Inflammatory macrophage treated with lipopolysaccharide for 4 hours (primary cell): ENCODE measurements around the gene RARS2.
"Not testable (repeated sequence)": the region's sequence is repeated elsewhere in the genome, so short reads cannot be mapped to it uniquely, and the experiment has no call there.

Source experiments
- DNase-seq: peaks from one replicate; pipeline ENCODE4 v3.0.0-alpha.2; 2020

RARS2 gene

GRCh38 chr6:87498048-87498447, 91.7 kb downstream of the RARS2 start:
- DNase-seq, result no peak

- no peak for DNase-seq
These were observed 94.9 kb downstream of the RARS2 start for GRCh38 chr6:87494761-87495422.

- DNase-seq, result not testable (repeated sequence)
These were observed 100.5 kb downstream of the RARS2 start for GRCh38 chr6:87489326-87489725.

GRCh38 chr6:87487555-87487954, 102.2 kb downstream of the RARS2 start:
- no peak for DNase-seq

GRCh38 chr6:87484491-87484890, 105.3 kb downstream of the RARS2 start:
- no peak for DNase-seq

GRCh38 chr6:87483929-87484328, 105.9 kb downstream of the RARS2 start:
- peak; percentile 7 for DNase-seq

DNA sequence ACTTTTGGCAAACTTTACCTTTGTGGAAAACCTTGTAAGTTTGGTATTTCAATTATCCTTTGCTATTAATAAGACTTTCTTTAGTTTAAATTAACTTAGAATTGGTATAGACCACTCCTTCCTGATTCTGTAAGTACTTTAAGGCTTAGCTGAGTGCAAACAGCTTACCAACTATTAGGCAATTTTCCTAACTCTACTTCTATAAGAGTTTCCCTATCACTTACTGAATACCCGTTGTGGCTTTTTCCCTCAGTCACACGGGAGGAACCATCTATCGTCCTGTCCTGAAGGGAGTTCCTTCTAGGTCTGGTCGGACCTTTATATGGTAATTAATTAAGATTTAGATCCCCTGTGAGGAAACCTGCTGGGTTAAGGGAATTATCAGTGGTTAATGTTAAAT, 107.4 kb downstream of the RARS2 start:
- DNase-seq, result peak; percentile 80

GRCh38 chr6:87481931-87482330, 107.9 kb downstream of the RARS2 start:
- peak; percentile 73 for DNase-seq

DNA sequence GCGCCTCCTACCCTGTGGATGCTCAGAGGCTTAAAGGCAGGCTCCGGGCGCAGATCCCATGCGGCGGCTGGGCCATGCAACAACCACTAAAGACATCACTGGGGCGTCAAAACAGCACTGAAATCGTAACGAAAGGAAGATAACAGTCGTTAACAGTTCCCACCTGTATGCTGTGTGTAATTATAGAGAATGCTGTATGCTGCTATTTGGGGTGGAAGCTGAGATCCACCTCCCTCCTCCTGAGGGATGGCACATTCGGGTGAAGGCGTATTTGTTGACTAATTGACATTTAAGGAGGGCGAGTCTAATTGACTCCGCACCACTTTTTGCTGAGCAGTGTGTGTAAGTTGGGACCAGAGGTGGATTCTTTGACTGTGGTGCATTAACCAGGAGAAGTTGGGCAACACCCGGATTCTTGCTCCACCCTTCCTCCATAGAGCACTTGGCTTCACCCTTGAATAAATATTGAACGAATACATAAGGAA, 116.3 kb downstream of the RARS2 start:
- DNase-seq, result peak; percentile 39

DNA sequence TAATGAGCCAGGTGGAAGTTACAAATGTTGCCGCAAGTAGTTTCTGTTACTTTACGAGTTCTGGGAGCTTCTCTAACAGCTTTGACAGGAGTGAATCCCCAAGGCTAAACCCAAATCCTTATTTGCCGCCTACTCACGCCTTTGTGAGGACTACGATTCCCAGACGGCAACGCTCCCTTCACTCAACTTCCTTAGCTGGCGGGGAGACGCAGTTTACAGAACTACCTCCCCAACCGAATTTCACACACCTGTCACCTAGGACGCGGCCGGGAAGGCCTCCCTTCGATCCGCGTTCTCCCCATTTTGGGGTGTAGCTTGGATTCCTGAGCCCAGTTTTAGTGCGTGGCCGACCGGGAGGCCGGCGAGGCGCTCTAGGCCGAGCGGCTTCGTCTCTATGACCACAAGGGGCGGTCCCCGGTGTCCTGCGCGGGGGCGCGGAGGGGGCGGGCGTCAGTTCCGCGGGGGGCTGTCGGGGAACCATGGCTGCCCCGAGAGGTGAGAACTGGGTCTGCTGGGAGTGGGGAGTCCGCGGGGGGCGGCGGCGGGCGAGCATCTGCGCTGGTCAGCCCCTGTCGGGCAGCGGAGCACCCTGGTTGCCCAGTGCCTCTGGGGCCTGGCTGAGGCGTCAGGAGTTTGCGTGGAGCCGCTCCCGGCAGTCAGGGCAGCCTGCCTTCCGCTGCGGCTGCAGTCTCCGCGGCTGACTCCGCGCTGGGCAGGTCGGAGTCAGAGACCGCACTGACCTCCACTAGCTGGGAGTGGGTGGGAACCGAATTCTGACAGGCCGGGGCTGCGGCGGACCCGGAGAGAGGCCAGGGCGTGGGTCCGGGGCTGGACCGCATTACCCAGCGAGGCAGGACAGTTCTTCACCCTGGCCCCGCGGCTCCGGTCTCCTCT, 117.0 kb downstream of the RARS2 start, which contains the start of gene SLC35A1:
TSS of gene SLC35A1 (plus strand) at position 450 of the 894 bp plus-strand sequence. CDS start at position 480, 30 bp downstream.
- DNase-seq, result peak; percentile 71

GRCh38 chr6:87465051-87465450, 124.7 kb downstream of the RARS2 start:
- no peak for DNase-seq
